K562 (cell line): ENCODE data around the gene NECTIN2. TPM values are rescaled to one million over a fixed set of nuclear protein-coding genes. Genes with fewer than 3 reads are reported as not detected.

Source experiments
- ATAC-seq: fragments of 200-7000 bp; cut with Tn5 transposase; 3 replicates; pipeline ENCODE4 v1.9.1; 2020; ENCODE audit warnings: moderate library complexity
- BruUV-seq: library from RNA; stranded (reverse); fragments of 400-500 nt; replicated peaks from 2 replicates; lab custom pipeline; 2021; lab: Mats Ljungman, UMichigan
- CTCF ChIA-PET: fragments of 300-600 bp; formaldehyde crosslinking; extraction: SDS; loops from one replicate; lab custom pipeline; 2021; ENCODE audit warnings: low intra/inter-chr PET ratio; lab: Yijun Ruan, JAX
- POLR2A ChIA-PET: fragments of 300-600, 350-650 bp; sonication (Branson Sonifier 250); formaldehyde crosslinking; extraction: SDS; loops from one replicate; lab custom pipeline; 2021; ENCODE audit warnings: antibody characterized with exemption, inconsistent platforms; lab: Yijun Ruan, JAX
- DNase-seq, 4 experiments: peaks; one replicate each; pipeline versions ENCODE4 v3.0.0 to v3.0.0-alpha.2; 2011 to 2018; ENCODE audit warnings: low spot score in 3 of 4, mixed read lengths in 3 of 4; ENCODE audit errors: extremely low read depth in 1 of 4
- FAIRE-seq: peaks from 2 replicates; lab custom pipeline; 2011; peaks lifted over from hg19 to GRCh38; lab: Jason Lieb, UNC
- H2AFZ ChIP-seq: 2 replicates; pipeline ENCODE4 v1.6.0; 2011; ENCODE audit warnings: low read depth, low read length, control low read depth, inconsistent platforms
- H3K27ac ChIP-seq: fragments of 200-600 bp; 3 replicates; pipeline ENCODE4 v1.8.0; 2011; ENCODE audit warnings: low read depth, mild to moderate bottlenecking, control low read depth, inconsistent platforms, low read length, moderate library complexity, mixed read lengths; ENCODE audit errors: extremely low read depth
- H3K27me3 ChIP-seq, 2 experiments: fragments of 300-600 bp in 1 of 2; 2 replicates in 1 of 2; 3 replicates in 1 of 2; pipeline versions ENCODE4 v1.6.0 to v1.8.0; 2011; ENCODE audit warnings: inconsistent platforms in 2 of 2, low read length in 2 of 2, mild to moderate bottlenecking in 1 of 2, mixed read lengths in 1 of 2, moderate library complexity in 1 of 2; ENCODE audit not compliant: control insufficient read depth in 2 of 2, insufficient read depth in 2 of 2
- H3K36me3 ChIP-seq: fragments of 300-600 bp; 3 replicates; pipeline ENCODE4 v1.8.0; 2011; ENCODE audit warnings: mild to moderate bottlenecking, low read length, inconsistent platforms; ENCODE audit not compliant: control insufficient read depth, insufficient read depth
- H3K4me1 ChIP-seq, 2 experiments: fragments of 200-600 bp in 1 of 2; replicated peaks in 1 of 2; 2 replicates in 1 of 2; 3 replicates in 1 of 2; pipeline versions ENCODE4 v1.5.1 to v1.8.0; 2011; ENCODE audit warnings: inconsistent platforms in 2 of 2, low read length in 2 of 2, mild to moderate bottlenecking in 1 of 2, mixed read lengths in 1 of 2, moderate library complexity in 1 of 2; ENCODE audit not compliant: control insufficient read depth in 2 of 2, insufficient read depth in 2 of 2
- H3K4me2 ChIP-seq: 2 replicates; pipeline ENCODE4 v1.6.1; 2011; ENCODE audit warnings: low read length, control low read depth, inconsistent platforms, mixed read lengths; ENCODE audit not compliant: insufficient read depth
- H3K4me3 ChIP-seq: fragments of 200-600 bp; sonication (generic), shearing (Covaris generic); 2 replicates; pipeline ENCODE4 v1.5.1; 2016; ENCODE audit warnings: control low read depth, inconsistent platforms
- H3K79me2 ChIP-seq: fragments of 200-600 bp; 3 replicates; pipeline ENCODE4 v1.8.0; 2011; ENCODE audit warnings: low read length, inconsistent platforms; ENCODE audit not compliant: control insufficient read depth, insufficient read depth
- H3K9ac ChIP-seq, 2 experiments: 2 replicates each; pipeline versions ENCODE4 v1.6.0 to v1.6.1; 2011; ENCODE audit warnings: low read depth in 2 of 2, low read length in 2 of 2, control low read depth in 1 of 2, inconsistent platforms in 1 of 2, mild to moderate bottlenecking in 1 of 2, mixed read lengths in 1 of 2; ENCODE audit not compliant: insufficient read depth in 1 of 2
- H3K9me1 ChIP-seq: one replicate; pipeline ENCODE4 v1.6.0; 2011; ENCODE audit warnings: inconsistent platforms, mild to moderate bottlenecking, low read length, moderate library complexity; ENCODE audit not compliant: control insufficient read depth, insufficient read depth
- H3K9me3 ChIP-seq: replicated peaks from 2 replicates; pipeline ENCODE4 v1.5.1; 2011; ENCODE audit warnings: low read depth, low read length, inconsistent platforms; ENCODE audit not compliant: control insufficient read depth, insufficient read depth
- H4K20me1 ChIP-seq: replicated peaks from 2 replicates; pipeline ENCODE4 v1.6.1; 2011; ENCODE audit warnings: low read length, inconsistent platforms, mixed read lengths; ENCODE audit not compliant: control insufficient read depth, insufficient read depth
- NR2C2 ChIP-seq, 2 experiments: fragments of 200-800 bp in 1 of 2; sonication (Bioruptor generic) in 1 of 2; sonication (generic) in 1 of 2; formaldehyde crosslinking in 1 of 2; IDR thresholded peaks; 2 replicates each; pipeline versions ENCODE4 v1.6.1 to v1.8.0; 2016 to 2022; ENCODE audit warnings: mild to moderate bottlenecking in 1 of 2, missing compliant biosample characterization in 1 of 2, missing genetic modification characterization in 1 of 2, missing genetic modification reagents in 1 of 2
- SMC3 ChIP-seq: conservative IDR thresholded peaks from 2 replicates; pipeline ENCODE4 v1.6.1; 2011; ENCODE audit warnings: low read depth, low read length, improper control_type of control experiment; ENCODE audit not compliant: insufficient read depth
- ZNF592 ChIP-seq: fragments of 450-650 bp; IDR thresholded peaks from 2 replicates; pipeline ENCODE4 v1.6.1; 2017; ENCODE audit warnings: antibody characterized with exemption, mild to moderate bottlenecking
- WGBS: fragments of 100-300 bp; shearing (Covaris generic); methylation state at CpG from one replicate; pipeline ENCODE4 v1.1.6; 2016; ENCODE audit warnings: low coverage, mixed read lengths; ENCODE audit not compliant: insufficient coverage; ENCODE audit errors: missing lambda C conversion rate; 5-methylcytosine and 5-hydroxymethylcytosine counted together
- in situ Hi-C: fragments of 300-500 bp; cut with MboI; formaldehyde crosslinking; loops from 4 replicates; pipeline ENCODE4 v1.15.0; 2018; ENCODE audit warnings: inconsistent platforms, mixed read lengths
- intact Hi-C: fragments of 100-400 bp; cut with micrococcal nuclease; formaldehyde crosslinking; loops from 2 replicates; pipeline ENCODE4 v1.14.2; 2022
- polyA plus RNA-seq, 8 experiments: library from polyadenylated mRNA; depleted of rRNA in 4 of 8; stranded (reverse) in 5 of 8; unstranded in 3 of 8; fragments of >200 nt; fragmentation: Nextera tagmentation in 2 of 8; fragmentation: Illumina TruSeq in 1 of 8; extraction: Ambion mirVana in 2 of 8; extraction: Trizol in 1 of 8; gene quantifications; 2 replicates each; pipeline versions ENCODE4 v1.2.1 to v1.2.3, GENCODE V29; 2011 to 2014; ENCODE audit warnings: inconsistent platforms in 1 of 8, missing spikeins in 1 of 8
- total RNA-seq, 7 experiments: library from RNA; depleted of rRNA in 6 of 7; stranded (reverse); fragments of >200 nt in 6 of 7; fragmentation: Illumina TruSeq in 2 of 7; extraction: Trizol in 2 of 7; gene quantifications; 2 replicates each; pipeline versions ENCODE4 v1.2.1 to v1.2.3, GENCODE V29; 2011 to 2021; ENCODE audit warnings: low replicate concordance in 1 of 7

The NECTIN2 gene
- total and polyA plus RNA-seq, 9 of the 15 experiments (the other 6 are each of a cell fraction or from before 2014, with no cell fraction given): 3.9 to 94.9 (median 34.9) TPM

GRCh38 chr19:44813070-44813840 lies 32.8 kb upstream of the NECTIN2 start (continued):
- TF ChIP-seq ZNF592: no peak

- in situ Hi-C loops: no loop called here
- peaks cover 0 to 30% of the 10 kb centered on the region in 2 experiments; a peak in 2 of 5 replicates for H3K4me1 ChIP-seq
- POLR2A ChIA-PET: no interaction called here
Observed at GRCh38 chr19:44813841-44814470, 32.1 kb upstream of the NECTIN2 start.

More at GRCh38 chr19:44813841-44814470, 32.1 kb upstream of the NECTIN2 start:
- Histone ChIP-seq H3K9me1 (no peaks in the 10 kb centered on the region), H3K27me3 (peaks cover 4 to 9% of the 10 kb centered on the region in 2 experiments; a peak in 3 of 5 replicates), H4K20me1 (no peaks in the 10 kb centered on the region), H3K4me3 (no peak overlapping the region), H3K4me2 (no peak overlapping the region), H3K9ac (no peak overlapping the region), H3K36me3 (no peaks in the 10 kb centered on the region), H3K9me3 (no peaks in the 10 kb centered on the region), H3K27ac (no peak overlapping the region), H3K79me2 (no peaks in the 10 kb centered on the region), H2AFZ (no peak overlapping the region)
- intact Hi-C loops: no loop called here
- FAIRE-seq: no peak
- peak in 1 of 4 experiments; percentile 5 for DNase-seq
- ATAC-seq: no peak
- 67% methylated on average over 16 of the region's 16 CpGs for WGBS
- TF ChIP-seq SMC3 (no peak), NR2C2 (CRISPR knock-in tag; IDR thresholded peaks at IDR 0.05) (no peak), NR2C2 (tag; IDR thresholded peaks at IDR 0.05) (peak; percentile 91)
- CTCF ChIA-PET: no interaction called here
- BruUV-seq: no TSS peak
